ENCODE measurements around the gene CCR5. TPM values are rescaled to one million over a fixed set of nuclear protein-coding genes. Genes with fewer than 3 reads are reported as not detected.

Gene CCR5
- not detected in 2 replicates for total RNA-seq
- polyA plus RNA-seq (2012), result 0.08 TPM

- DNase-seq (ENCODE audit: low read depth), result no peak
These were observed at the start of gene CCR5 for GRCh38 chr3:46370839-46371518. Gene CCR5 (plus strand): TSS chr3:46370946. CDS start chr3:46372903, 1,957 bp downstream.

GRCh38 chr3:46321461-46322104 lies 49.2 kb upstream of the CCR5 start:
- no peak for DNase-seq (ENCODE audit: low read depth)

DNA sequence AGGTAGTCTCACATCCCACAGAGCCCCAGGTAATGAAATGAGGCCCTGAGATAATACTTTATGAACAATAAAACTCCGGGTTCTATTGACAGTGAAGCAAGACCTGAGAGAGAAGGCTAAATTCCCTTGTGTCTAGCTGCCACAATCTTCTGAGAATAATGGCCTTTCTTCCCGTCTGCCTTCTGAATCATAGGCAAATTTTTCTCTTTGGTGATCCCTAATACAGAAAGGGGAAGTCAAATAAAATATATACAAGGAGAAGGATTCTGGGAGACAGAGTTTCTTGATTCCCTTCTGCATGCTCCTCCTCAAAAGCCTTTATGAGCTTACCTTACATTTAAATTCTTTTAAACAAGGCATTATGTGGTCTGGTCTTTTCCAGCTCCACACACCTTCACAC lies 46.7 kb upstream of the CCR5 start:
- no peak for DNase-seq (ENCODE audit: low read depth)

- DNase-seq (ENCODE audit: low read depth), result no peak
These were observed 45.0 kb upstream of the CCR5 start for GRCh38 chr3:46325645-46326300.

GRCh38 chr3:46330676-46331075 lies 40.1 kb upstream of the CCR5 start:
- DNase-seq (ENCODE audit: low read depth), result peak; percentile 49

DNA sequence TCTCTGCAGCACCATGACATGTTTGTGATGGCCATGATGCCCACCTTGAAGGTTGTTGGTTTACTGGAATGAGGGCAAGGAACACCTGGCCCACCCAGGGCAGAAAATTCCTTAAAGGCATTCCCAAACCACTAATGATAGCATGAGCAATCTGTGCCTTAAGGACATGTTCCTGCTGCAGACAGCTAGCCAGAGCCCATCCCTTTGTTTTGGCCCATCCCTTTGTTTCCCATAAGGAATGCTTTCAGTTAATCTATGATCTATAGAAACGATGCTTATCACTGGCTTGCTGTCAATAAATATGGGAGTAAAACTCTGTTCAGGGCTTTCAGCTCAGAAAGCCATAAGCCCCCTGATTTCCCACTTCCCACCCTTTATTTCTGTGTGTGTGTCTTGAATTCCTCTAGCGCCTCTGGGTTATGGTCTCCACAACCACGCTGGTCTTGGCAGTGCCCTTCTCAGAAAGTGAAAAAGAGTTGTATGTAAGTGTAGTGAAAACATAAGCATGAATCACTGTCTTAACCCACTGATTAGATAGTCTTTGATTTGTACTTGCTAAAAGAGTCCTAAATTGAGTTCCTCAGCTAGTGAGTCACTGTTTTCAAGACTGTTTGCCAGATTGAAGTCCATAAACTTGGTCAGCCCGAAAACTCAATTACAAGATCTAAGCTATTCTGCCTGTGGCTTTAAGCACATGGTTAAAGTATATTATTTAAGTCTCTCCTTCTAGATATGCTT lies 35.8 kb upstream of the CCR5 start:
- DNase-seq (ENCODE audit: low read depth), result no peak

DNA sequence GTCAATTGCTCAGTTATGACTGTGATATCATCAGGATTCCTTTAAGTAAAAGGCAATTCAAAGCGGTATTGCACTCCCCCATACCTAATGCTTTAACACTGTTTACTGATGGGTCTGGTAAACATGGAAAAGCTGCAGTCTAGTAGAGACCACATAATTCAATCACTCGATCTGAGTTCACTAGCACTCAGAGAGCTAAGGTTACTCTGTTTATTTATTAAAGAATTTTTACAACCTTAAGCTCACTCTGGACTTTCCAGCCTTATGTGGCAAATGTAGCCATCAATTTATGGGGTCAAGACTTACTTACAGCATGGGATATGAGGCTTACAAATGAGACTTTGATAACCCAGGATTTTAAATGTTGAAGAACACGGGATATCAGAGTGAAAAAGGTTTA lies 35.2 kb upstream of the CCR5 start:
- DNase-seq (ENCODE audit: low read depth), result no peak

DNA sequence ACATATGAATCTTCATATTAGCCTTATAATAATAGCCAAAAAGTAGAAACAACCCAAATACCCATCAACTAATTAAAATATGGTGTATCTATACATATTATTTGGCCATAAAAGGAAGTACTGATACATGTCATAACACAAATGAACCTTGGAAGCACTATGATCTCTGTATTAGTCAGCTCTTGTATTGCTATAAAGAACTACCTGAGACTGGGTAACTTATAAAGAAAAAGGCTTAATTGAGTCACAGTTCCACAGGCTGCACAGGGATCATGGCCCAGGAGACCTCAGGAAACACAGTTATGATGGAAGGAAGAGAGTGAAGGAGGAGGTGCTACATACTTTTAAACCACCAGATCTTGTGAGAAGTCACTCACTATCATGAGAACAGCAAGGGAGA lies 32.8 kb upstream of the CCR5 start:
- DNase-seq (ENCODE audit: low read depth), result no peak

- DNase-seq (ENCODE audit: low read depth), result no peak
These were observed 31.9 kb upstream of the CCR5 start for GRCh38 chr3:46338840-46339239.

DNA sequence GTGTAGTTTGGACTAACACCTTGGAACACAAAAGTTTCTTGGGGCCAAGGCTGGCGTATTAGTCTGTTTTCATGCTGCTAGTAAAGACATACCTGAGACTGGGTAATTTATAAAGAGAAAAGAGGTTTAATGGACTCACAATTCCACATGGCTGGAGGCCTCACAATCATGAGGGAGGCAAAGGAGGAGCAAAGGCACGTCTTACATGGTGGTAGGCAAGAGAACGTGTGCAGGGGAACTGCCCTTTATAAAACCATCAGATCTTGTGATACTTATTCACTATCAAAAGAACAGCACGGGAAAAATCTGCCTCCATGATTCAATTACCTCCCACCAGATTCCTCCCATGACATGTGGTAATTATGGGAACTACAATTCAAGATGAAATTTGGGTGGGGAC lies 26.3 kb upstream of the CCR5 start:
- no peak for DNase-seq (ENCODE audit: low read depth)

DNA sequence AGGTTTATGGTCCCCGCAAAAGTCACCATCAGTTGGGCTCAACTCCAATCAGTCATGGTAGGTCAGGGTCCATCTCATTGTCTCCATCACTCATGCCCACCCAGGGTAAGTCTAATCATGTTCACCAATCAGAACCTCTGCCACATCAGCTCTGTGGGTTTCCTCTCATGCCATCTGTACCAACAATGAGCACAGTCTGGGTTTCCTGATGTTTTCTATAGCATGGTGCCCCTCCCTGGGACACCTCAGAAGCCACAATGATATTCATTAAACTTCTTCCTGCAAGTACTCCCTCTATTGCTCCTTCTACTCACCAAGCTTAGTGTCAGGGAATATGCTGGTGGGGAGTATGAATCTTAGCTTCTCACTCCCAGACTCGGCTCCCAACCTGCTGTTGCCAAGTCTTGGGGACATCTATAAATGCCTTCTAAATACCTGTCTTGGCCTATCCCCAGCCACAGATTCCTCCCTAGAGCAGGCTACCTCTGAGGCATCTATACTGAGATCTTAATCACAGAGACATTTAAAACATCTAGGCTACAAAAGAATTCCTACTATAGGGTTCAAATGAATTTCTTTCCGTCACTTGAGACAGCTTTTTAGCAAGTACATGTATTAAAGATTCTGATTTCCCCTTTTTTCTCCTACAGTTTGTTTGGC lies 21.8 kb upstream of the CCR5 start:
- no peak for DNase-seq (ENCODE audit: low read depth)

DNA sequence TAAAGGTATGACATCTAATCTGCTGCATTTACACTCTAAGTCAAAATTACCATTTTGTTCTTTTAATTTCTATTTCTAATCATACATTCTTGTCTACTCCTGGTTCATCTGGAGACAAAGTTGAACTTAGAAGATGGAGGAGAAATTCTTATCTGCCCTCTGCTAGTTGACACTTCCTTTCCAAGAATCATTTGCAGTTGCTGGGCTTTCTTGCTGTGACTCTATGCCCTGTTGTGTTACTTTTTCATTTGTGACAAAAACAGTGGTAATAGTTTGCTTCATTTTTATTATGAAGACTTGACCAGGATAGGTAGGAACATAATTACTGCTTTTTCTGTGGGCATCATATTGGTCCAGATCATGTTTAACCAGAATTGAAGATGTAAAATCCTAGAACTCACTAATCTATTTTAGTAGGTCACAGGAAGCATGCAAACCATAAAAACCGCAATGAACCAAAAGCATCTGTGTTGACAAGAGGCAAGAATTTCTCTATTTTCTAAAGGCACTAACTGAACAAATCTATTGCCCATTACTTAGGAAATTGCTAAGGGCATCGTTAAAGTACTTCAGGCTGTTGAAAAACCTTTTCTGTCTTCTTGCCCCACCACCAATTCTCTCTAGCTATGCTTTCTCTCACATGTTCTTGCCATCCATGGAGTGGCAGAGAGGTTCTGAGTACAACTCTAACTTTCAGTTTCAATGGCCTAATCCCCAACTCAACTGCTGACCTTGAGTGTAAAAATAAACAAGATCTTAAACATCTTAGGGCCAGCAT lies 21.1 kb upstream of the CCR5 start:
- no peak for DNase-seq (ENCODE audit: low read depth)

GRCh38 chr3:46350262-46350565 lies 20.5 kb upstream of the CCR5 start:
- DNase-seq (ENCODE audit: low read depth), result no peak

DNA sequence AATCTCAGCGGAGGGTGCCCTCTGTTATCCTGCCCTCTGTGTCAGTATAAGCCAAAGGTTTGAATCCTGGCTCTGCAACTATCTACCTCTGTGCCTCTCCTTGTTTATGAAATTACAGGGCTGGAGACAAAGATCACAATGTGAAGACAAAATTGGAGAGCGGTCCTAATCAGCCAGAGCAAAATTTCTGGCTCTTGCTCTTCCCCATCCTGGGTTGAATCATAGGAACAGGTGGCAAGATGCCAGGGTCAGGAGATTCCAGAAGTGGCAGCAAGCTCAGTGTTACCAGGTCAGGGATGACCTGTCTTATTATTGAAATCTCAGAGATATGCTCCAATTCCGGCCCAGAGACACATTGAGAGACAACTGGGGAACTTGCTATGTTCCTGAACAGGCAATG lies 19.1 kb upstream of the CCR5 start:
- DNase-seq (ENCODE audit: low read depth), result peak; percentile 22

DNA sequence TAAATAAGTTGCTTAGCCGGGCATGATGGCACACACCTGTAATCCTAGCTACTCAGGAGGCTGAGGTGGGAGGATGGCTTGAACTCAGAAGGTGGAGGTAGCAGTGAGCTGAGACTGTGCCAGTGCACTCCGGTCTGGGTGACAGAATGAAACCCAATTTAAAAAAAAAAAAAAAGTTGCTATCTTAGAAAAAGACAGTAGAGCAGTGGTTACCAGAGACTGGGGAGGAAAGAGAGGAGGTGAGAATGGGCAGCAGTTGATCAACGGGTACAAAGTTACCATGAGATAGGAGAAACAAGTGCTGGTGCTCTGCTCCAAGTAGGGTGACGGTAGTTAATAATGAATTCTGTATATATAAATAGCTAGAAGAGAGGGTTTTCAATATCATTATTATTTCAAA lies 17.7 kb upstream of the CCR5 start:
- DNase-seq (ENCODE audit: low read depth), result no peak

GRCh38 chr3:46353647-46354410 lies 16.9 kb upstream of the CCR5 start, which contains the start of gene CCR2:
Gene CCR2 (plus strand): TSS chr3:46354111. CDS start chr3:46357528, 3,417 bp downstream.
- no peak for DNase-seq (ENCODE audit: low read depth)

GRCh38 chr3:46354478-46354877 lies 16.3 kb upstream of the CCR5 start:
- DNase-seq (ENCODE audit: low read depth), result no peak

DNA sequence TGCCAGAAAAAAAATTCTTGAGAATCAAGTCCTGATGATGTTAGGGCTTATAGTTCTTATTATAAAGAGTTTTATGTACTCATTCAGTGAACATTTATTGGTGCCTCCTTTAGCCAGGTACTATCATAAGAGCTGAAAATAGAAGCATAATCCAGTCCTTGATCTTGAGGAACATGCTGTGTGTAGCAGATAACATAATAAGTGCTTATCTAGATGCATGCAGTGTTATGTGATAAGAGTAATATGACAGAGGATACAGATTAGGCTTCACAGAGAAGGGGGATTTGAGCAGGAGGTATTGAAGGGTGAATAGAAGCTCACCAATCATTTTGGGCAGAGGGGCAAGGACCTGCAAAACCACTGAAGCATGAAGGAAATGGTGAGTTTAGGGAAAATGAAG lies 15.8 kb upstream of the CCR5 start:
- no peak for DNase-seq (ENCODE audit: low read depth)

DNA sequence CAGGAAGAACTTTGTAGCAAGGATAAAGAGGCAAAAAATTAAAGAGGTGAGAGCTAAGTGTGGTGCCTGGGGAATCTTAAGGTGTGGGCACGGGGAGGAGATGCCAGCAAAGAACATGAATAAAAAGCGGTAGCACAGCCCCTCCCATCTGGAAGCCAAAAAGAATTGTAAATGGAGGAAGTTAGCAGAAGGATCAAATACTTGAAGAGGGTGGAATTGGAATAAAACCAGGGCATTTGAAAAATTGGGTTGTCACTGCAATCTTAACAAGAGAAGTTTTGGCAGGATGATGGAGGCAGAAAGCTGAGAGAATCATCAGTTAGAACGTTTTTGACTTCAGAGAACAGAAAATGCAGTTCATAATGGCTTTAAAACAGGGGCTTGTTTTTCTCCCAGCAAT lies 14.5 kb upstream of the CCR5 start:
- no peak for DNase-seq (ENCODE audit: low read depth)

DNA sequence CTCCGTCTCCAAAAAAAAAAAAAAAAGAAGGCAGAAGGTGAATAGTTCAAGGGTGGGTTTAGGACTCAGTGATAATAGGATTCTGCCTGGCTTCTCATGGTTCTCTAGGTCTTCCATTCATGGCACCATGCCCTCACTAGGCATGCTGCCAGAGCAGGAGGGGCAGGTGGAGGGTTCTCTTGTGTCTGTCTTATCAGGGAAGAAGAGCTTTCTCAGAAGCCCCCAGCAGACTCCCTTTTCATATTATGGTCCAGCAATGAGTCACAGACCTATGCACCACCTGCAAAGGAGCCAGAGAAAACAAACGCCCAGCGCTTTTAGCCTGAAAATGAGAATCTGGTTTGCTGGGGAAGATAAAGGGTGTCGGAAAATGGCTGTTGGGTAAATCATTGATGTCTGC lies 13.8 kb upstream of the CCR5 start:
- no peak for DNase-seq (ENCODE audit: low read depth)

Measured in myocyte (in vitro differentiated cells).